NCI-H1417 treated with DMSO at 0.1 percent for 48 hours (cell line): ENCODE results near the gene ZFAND3.

Experiments
- DNase-seq: peaks from one replicate; lab custom pipeline; 2025; lab: John Stamatoyannopoulos, UW

The ZFAND3 gene

GRCh38 chr6:38169977-38170526, 350.5 kb downstream of the ZFAND3 start:
- DNase-seq, result peak; percentile 89

- DNase-seq, result no peak
Measured at GRCh38 chr6:38170666-38171355, 351.3 kb downstream of the ZFAND3 start.

- DNase-seq, result no peak
Measured at GRCh38 chr6:38171997-38172738, 352.6 kb downstream of the ZFAND3 start.

GRCh38 chr6:38172739-38173410, 353.3 kb downstream of the ZFAND3 start:
- DNase-seq, result no peak

- no peak for DNase-seq
Measured at GRCh38 chr6:38173909-38174308, 354.4 kb downstream of the ZFAND3 start.

- DNase-seq, result no peak
Measured at GRCh38 chr6:38174315-38174714, 354.8 kb downstream of the ZFAND3 start.

- no peak for DNase-seq
Measured at GRCh38 chr6:38174806-38175495, 355.4 kb downstream of the ZFAND3 start.

- DNase-seq, result no peak
Measured at GRCh38 chr6:38175786-38176185, 356.3 kb downstream of the ZFAND3 start.

GRCh38 chr6:38176797-38177751, 357.5 kb downstream of the ZFAND3 start:
- no peak for DNase-seq

- DNase-seq, result no peak
Measured at GRCh38 chr6:38177882-38178583, 358.5 kb downstream of the ZFAND3 start.

- no peak for DNase-seq
Measured at GRCh38 chr6:38178584-38178886, 359.0 kb downstream of the ZFAND3 start.

- DNase-seq, result no peak
Measured at GRCh38 chr6:38179300-38179699, 359.8 kb downstream of the ZFAND3 start.

- no peak for DNase-seq
Measured at GRCh38 chr6:38179794-38180430, 360.4 kb downstream of the ZFAND3 start.

- DNase-seq, result no peak
Measured at GRCh38 chr6:38180586-38180985, 361.1 kb downstream of the ZFAND3 start.

GRCh38 chr6:38182426-38182825, 362.9 kb downstream of the ZFAND3 start:
- no peak for DNase-seq

GRCh38 chr6:38183856-38184584, 364.5 kb downstream of the ZFAND3 start:
- no peak for DNase-seq

- DNase-seq, result no peak
Measured at GRCh38 chr6:38184585-38185080, 365.1 kb downstream of the ZFAND3 start.

- DNase-seq, result no peak
Measured at GRCh38 chr6:38185244-38185643, 365.7 kb downstream of the ZFAND3 start.

- no peak for DNase-seq
Measured at GRCh38 chr6:38185752-38186151, 366.2 kb downstream of the ZFAND3 start.
